MV-4-11 (cell line): ENCODE results near the gene JAK3.
"Not testable (repeated sequence)": the region's sequence is repeated elsewhere in the genome, so short reads cannot be mapped to it uniquely, and the experiment has no call there.

Experiments used
- DNase-seq: peaks from one replicate; lab custom pipeline; 2025; lab: John Stamatoyannopoulos, UW

JAK3 gene

DNA sequence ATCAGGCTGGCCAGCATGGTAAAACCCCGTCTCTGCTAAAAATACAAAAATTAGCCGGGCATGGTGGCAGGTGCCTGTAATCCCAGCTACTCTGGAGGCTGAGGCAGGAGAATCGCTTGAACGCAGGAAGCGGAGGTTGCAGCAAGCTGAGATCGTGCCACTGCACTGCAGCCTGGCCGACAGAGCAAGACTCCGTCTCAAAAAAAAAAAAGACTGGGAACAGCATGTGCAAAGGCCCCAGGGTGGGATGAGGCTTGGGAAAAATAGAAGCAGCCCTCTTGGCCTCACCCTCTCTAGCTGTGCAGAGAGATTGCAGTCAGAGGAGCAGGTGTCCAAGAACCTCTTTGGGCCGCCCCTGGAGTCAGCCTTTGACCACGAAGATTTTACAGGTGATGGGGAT lies 69.9 kb downstream of the JAK3 start:
- DNase-seq, result not testable (repeated sequence)

DNA sequence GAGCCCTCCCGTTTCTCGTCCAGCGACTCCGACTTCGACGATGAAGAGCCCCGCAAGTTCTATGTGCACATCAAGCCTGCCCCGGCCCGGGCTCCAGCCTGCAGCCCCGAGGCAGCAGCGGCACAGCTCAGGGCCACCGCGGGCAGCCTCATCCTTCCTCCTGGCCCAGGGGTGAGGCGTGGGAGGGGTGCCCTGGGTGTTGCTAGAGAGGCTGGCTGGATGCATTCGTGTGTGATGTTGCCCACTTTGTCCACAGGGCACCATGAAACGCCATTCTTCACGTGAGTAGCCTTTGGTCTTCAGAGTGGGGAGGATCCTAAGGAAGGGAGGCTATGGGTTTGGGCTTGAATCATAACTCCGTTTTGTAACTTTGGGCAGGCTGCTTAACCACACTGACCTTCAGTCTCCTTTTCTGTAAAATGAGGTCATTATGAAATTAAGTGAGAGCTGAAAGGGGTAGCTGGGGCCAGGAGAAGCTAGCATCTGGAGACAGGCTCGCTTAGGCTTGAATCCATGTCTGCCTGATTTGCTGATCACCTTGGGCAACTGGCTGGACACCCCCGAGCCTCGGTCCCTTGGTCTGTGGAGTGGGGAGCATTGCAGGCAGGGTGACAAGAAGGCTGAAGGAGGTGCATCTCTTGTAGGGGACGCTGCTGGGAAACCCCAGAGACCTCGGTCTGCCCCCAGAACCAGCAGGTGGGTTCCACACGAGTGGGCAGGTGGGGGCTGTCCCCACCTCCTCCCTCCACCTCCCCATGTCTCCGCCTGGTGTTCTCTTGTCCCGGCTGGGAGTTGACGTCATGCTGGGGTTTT lies 71.6 kb downstream of the JAK3 start:
- peak; percentile 90 for DNase-seq

DNA sequence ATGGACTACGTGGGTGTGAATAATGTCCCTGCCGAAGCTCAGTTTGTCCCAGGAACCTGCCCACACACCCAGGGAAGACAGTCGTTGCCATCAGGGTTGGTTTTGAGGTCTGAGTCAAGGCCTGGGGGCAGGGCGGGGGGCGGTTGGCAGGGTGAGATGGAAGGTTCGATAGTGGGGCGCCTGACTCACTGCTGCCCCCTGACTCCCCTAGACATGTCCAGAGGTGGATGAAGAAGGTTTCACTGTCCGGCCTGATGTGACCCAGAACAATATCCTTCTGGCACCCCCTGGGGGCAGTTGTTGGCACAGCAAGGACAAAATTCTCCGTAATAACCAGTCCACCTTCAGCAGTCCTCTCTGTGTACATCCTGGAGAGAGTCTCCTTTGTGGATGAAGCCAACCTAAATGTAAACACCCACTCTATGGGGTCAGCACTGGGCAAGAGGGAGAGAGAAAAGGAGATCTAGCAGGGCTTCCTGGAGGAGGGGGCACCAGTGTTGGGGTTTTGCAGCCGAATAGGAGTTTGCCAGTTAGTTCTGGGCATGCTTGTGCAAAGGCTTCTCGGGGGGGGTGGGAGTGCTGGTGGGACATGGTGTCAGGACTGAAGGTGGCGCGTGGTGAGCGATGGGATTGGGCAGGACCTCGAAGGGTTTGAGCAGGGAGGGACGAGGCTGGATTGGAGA lies 72.4 kb downstream of the JAK3 start:
- DNase-seq, result peak; percentile 36
